Gastroesophageal sphincter (tissue), 3 donors: ENCODE results near the gene ACSF2.

Source experiments
- POLR2AphosphoS5 ChIP-seq: sonication (generic); formaldehyde crosslinking; IDR thresholded peaks from one replicate; pipeline ENCODE4 v1.6.1; 2017; ENCODE audit warnings: antibody characterized with exemption
- TF ChIP-seq, protein P1 (sequence below), 4 experiments: fragments of 200-600 bp in 2 of 4; fragments of 450-650 bp in 2 of 4; sonication (generic) in 1 of 4; IDR thresholded peaks; one replicate each; pipeline ENCODE4 v1.5.1; 2017 to 2019; ENCODE audit warnings: antibody characterized with exemption in 4 of 4, mild to moderate bottlenecking in 2 of 4, moderate library complexity in 2 of 4

- TF ChIP-seq, protein P1, sequence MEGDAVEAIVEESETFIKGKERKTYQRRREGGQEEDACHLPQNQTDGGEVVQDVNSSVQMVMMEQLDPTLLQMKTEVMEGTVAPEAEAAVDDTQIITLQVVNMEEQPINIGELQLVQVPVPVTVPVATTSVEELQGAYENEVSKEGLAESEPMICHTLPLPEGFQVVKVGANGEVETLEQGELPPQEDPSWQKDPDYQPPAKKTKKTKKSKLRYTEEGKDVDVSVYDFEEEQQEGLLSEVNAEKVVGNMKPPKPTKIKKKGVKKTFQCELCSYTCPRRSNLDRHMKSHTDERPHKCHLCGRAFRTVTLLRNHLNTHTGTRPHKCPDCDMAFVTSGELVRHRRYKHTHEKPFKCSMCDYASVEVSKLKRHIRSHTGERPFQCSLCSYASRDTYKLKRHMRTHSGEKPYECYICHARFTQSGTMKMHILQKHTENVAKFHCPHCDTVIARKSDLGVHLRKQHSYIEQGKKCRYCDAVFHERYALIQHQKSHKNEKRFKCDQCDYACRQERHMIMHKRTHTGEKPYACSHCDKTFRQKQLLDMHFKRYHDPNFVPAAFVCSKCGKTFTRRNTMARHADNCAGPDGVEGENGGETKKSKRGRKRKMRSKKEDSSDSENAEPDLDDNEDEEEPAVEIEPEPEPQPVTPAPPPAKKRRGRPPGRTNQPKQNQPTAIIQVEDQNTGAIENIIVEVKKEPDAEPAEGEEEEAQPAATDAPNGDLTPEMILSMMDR (IDR thresholded peaks at IDR 0.05), result no peak
- no peak for TF ChIP-seq POLR2AphosphoS5
Observed at GRCh38 chr17:50517504-50518383, 91.7 kb downstream of the ACSF2 start.
